ENCODE data around the gene DDC.
"Not testable (repeated sequence)": the region's sequence is repeated elsewhere in the genome, so short reads cannot be mapped to it uniquely, and the experiment has no call there.

DDC gene

DNA sequence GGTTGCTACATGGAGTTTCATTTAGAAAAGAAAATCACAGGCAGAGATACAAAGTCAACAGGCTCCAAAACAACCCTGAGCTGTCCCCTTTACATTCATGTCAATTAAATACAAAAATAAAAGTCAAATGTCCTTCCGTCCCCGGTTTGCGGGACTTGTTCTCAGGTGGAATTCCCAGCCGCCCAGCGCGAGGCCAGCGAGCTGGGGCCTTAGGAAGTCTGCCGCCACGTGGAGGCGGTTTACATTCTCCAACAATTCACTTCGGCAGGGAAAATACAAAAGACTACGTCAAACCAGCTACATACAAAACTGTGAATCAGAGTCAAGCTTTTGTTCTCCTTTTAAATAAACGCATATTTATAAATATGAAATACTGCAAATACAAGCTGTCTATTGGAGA lies 25.3 kb upstream of the DDC start:
- DNase-seq (ENCODE audit: low read depth in 4 of 4, low spot score in 1 of 4), result no peak

DNA sequence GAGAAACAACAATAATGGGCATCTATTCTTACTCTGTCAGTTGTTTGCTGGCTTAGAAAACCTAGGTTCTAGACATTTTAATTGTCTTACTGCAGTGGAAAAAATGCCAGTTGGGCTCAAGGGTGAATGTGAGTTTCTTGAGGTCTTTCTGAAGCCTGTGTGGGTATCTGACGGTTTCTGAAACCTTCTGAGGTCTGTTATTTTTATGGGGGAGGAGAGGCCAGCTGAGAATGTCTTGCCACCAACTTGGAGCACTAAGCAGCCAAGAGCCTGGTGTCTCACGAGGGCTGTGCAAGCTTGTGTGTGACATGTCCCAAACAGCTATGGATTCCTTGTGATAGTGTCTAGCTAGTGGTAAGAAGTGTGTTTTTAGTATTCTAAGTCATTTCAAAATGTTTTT lies 24.2 kb upstream of the DDC start:
- DNase-seq (ENCODE audit: low read depth in 4 of 4, low spot score in 1 of 4), result no peak

DNA sequence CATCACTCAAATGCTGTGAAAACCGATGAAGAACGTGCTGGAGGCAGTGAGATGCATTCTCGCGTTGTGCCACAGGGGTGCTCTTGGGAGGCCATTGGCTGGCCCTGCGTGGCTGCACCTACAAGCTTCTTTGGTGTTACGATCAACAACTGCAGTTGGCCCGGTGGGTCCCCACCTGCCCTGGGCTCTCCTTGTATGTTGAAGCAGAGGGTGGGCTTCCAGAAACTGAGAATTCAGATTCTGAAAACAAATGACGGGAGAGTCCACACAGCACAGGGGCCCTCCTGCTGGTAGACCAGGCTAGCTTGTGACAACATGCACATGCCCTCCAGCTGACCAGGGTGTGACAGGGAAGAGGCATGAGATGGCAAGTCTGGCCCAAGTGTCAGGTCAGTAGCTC lies 23.7 kb upstream of the DDC start:
- no peak for DNase-seq (ENCODE audit: low read depth in 4 of 4, low spot score in 1 of 4)

DNA sequence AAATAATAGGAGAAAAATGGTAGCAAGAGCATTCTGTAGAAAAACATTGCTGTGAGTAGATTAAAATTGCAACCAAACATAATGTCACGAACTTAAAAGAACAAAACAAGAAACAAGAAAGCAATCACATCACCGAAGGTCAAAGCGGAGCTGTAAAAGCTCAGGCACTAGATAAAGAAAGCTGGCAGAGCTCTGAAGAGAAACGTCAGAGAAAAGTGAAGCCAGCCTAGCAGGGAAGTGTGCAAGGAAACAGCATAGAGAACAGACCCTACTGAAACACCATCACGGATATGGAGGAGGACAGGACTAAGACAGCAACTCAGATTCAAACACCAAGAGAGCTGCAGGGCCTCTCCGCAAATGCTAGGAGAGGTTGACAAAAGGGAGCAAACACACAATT lies 22.5 kb upstream of the DDC start:
- no peak for DNase-seq (ENCODE audit: low read depth in 4 of 4, low spot score in 1 of 4)

DNA sequence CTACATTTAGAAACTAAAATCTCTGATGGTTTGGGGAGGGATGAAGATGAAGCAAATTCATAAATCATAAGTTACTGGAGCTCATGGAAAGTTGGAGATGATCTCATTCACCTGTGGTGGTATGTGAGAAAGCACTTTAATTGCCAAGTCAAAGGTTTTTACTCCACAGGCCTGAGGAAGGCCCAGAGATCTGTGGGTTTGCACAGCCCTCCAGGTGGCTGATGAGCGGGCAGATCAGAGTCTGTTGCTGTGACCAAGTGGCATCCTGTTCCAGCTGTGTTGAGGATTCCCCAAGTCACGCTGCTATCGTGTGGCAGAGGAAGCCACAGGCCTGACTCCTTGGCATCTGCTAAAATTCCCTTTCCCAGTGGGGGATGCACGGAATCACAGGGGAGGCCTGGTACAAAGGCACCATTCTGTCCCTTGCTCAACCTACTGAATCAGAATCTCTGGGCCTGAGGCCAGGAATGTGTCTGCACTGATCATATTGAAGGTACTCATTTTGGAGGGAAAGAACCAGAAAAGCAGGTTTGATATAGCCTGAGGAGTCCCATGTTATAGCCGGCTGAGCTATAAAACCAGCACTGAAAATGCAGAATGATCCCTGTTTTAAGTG lies 19.7 kb upstream of the DDC start:
- DNase-seq (ENCODE audit: low read depth in 4 of 4, low spot score in 1 of 4), result no peak

DNA sequence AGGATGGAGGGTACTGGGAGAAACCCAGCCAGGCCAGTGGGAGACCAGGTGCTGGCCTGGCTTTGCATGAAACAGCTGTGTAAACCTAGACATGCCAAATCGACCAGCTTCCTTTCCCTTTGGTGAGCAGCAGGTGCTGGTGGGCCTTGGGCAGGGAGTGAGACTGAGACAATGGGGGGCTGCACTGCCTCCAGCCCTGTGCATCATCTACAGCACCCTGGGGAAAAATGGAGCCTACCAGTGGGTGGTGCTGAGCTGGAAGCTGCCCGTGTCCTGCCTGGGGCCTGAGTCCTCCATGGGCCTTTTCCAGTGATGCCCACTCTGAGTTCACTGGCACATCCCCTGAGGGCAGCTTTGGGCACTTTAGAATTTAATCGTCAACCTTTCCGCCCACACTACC lies 19.2 kb upstream of the DDC start:
- DNase-seq (ENCODE audit: low read depth in 4 of 4, low spot score in 1 of 4), result no peak

DNA sequence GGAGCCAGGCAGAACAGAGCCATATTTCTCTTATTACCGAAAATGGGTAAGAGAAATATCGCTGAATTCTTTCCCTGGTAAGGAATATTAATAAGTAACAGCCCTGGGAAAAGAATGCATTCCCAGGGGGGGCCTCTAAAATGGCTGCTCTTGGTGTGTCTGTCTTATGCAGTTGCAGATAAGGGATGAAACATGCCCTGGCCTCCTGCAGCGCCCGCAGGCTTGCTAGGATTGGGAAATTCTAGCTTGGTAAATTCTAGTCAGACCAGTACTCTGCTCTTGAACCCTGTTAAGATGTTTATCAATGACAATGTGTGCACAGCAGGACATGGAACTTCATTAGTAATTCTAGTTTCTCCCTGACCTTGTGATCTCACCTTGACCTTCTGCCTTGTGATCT lies 18.1 kb upstream of the DDC start:
- DNase-seq (ENCODE audit: low read depth in 4 of 4, low spot score in 1 of 4), result not testable (repeated sequence)

DNA sequence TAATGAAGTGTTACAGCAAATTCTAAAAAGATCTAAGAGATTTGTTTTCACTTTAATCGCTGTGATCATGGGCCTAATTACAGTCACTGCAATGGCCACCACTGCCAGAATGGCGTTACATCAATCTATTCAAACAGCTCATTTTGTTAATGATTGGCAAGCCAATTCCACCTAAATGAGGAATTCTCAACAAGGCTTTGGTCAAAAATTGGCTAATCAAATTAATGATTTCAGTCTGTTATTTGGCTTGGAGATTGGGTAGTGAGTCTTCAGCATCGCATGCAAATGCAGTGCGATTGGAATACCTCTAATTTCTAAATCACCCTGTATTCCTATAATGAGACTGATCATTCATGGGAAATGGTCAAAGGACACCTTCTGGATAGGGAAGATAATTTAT lies 17.1 kb upstream of the DDC start:
- not testable (repeated sequence) for DNase-seq (ENCODE audit: low read depth in 4 of 4, low spot score in 1 of 4)

DNA sequence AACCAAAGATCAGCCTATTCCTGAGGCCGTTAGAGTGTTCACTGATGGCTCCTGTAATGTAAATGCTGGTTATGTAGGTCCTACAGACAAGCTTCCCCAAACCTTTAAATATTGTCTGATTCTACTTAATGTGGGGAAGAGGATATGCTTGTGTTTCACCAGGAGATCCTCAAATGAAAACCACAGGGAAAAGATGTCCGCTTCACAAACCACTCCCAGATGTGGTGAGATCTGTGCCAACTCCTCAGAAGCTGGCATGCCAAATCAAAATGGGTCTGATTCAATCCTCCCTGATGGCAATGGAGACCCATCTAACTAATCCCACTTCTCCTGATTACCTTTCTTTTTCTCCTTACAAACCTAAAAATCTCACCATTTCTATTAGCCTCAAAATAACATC lies 15.5 kb upstream of the DDC start:
- not testable (repeated sequence) for DNase-seq (ENCODE audit: low read depth in 4 of 4, low spot score in 1 of 4)

DNA sequence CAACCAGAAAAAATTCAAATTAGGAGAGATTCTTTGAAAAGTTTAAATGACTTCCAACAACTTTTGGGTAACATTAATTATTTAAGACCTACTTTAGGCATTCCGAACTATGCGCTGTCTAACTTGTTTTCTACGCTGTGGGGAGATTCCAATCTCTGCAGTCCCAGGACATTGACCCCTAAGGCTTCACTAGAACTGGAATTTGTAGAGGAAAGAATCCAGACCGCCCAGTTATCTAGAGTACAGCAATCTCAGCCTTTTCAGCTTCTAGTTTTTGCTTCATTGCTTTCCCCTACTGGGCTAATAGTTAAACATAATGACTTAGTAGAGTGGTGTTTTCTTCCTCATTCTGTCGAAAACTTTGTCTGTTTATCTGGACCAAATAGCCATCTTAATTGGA lies 14.9 kb upstream of the DDC start:
- DNase-seq (ENCODE audit: low read depth in 4 of 4, low spot score in 1 of 4), result no peak

DNA sequence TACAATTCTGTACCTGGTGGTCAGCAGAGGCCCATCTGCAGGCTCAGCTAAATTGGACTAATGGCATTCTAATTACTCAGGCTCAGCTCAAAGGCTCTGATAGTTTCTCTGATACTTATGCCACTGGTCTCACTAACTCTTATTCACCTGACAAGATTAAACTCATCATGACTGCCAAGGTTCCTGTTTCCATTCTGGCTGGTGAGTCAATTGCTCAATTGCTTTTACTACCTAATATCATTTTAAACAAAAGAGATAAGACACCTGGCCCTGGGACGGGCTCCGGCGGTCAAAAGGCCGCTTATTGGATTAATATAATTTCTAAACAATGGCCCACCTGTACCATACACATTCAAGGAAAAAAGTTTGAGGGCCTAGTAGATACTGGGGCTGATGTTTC lies 12.9 kb upstream of the DDC start:
- DNase-seq (ENCODE audit: low read depth in 4 of 4, low spot score in 1 of 4), result not testable (repeated sequence)

DNA sequence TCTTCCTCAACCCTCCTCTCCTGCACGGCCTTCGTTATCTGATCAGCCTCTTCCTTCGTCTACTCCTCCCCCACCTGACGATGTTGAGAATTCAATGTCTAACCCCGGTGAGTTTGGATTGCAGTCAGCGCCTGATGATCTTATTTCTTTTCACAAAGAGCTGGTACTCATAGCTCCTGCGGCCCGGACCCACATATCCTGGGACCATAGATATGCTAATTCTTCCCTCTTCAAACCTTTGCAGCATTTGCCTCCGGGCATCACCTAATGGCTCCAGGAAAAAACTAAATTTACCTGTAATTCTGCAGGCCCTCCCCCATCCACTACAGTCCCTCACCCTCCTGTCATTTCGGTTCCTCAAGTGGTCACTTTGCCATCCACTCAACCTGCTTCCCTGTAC lies 12.4 kb upstream of the DDC start:
- DNase-seq (ENCODE audit: low read depth in 4 of 4, low spot score in 1 of 4), result no peak

DNA sequence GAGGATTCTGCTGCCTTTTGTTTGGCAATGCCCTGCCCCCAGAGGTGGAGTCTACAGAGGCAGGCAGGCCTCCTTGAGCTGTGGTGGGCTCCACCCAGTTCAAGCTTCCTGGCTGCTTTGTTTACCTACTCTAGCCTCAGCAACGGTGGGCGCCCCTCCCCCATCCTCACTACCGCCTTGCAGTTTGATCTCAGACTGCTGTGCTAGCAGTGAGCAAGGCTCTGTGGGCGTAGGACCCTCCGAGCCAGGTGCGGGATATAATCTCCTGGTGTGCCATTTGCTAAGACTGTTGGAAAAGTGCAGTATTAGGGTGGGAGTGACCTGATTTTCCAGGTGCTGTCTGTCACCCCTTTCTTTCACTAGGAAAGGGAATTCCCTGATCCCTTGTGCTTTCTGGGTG lies 11.2 kb upstream of the DDC start:
- DNase-seq (ENCODE audit: low read depth in 4 of 4, low spot score in 1 of 4), result not testable (repeated sequence)

DNA sequence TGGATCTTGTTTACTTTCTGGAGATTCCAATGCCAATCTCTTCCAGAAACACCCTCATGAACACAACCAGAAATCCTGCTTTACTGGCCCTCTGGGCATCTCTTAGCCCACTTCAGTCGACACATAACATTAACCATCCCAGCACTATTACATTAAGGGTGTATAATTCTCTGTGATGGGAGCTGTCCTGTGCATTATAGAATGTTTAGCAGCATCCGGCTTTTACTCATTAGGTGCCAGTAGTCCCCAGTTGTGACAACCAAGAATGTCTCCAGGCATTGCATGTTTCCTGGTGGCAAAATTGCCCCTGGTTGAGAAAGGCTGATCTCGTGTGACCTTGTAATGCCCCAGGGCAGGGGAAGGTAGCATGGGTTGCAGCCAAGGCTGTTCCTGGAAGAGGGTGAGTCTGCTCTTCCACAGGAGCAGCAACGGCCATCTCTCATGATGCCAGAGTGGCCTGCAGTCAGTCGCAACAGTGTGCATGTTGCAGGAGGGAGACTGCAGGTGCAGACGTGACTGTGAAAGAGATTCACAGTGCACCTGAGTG lies 2.6 kb upstream of the DDC start:
- DNase-seq (ENCODE audit: low read depth in 4 of 4, low spot score in 1 of 4), result no peak

DNA sequence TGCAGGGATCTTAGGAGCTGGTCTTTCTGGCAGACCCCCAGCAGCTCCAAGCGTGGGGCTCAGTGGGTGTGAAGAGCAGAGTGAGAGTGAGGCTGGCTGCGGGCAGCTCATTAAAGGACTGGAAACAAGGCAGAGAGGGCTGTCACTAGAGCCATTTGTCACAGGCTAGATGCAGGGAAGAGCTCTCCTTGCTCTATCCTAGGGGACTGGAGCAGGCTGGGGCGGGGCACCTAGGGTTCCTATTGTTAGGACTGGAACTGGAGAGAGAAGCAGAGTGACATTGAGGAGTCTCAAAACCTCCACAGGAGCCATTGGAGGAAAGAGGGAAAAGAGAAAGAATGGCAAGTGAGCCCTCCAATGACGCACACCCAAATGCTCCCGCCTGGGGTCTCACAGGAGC lies 772 bp upstream of the DDC start:
- no peak for DNase-seq (ENCODE audit: low read depth in 4 of 4, low spot score in 1 of 4)

DNA sequence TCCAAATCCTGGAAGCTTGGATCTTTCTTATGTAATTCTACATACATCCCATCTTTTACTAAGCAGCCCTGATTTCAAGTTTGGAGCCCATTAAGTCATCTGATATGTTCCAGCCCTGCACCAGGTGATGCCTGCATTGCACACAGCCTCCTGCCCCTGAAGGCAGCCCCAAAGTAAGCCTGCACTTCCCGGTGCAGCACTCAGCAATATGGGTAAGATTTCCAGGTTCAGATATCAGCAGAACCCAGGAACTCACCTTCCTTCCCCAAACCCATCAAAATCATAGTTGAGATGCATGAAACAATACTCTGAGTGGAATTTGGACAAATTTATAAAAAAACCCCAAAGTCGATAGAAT lies 333 bp upstream of the DDC start:
- no peak for DNase-seq (ENCODE audit: low read depth in 4 of 4, low spot score in 1 of 4)

DNA sequence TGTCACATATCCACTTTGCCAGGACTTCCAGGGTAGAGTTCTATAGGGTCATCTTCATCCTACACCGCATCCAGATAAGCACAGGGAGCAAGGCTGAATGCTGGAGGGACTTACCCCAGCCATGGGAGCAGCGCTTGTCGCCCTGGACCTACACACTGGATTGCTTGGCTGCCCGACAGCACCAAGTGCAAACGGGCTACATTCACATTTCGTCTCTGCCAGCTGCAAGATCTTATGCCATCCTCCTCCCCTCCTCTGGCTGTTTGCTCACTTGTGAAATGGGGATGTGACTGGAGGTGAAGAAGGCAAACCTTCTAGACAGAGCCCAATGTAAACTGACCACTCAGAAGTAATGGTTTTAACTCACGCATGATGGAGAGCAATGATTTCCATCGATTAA lies 1.0 kb downstream of the DDC start:
- DNase-seq (ENCODE audit: low read depth in 4 of 4, low spot score in 1 of 4), result no peak

DNA sequence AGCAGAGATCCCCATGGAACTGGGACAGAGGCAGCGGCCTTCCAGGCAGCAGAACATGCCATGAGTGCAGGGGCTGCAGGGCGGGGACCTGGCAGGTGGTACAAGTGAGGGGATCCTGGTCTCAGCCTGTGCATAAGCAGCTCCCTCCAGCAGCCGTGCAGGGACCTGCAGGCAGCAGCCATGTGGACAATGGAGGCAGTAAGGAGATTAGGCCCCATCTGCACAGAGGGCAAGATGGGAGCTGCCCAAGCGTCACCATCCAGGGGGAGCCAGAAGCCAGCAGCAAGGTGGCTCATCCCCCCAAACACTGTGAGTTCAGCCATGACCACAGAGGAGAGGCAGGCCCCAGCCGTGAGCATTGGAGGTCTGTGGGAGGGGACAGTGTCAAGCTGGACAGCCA lies 3.1 kb downstream of the DDC start:
- DNase-seq (ENCODE audit: low read depth in 4 of 4, low spot score in 1 of 4), result no peak

DNA sequence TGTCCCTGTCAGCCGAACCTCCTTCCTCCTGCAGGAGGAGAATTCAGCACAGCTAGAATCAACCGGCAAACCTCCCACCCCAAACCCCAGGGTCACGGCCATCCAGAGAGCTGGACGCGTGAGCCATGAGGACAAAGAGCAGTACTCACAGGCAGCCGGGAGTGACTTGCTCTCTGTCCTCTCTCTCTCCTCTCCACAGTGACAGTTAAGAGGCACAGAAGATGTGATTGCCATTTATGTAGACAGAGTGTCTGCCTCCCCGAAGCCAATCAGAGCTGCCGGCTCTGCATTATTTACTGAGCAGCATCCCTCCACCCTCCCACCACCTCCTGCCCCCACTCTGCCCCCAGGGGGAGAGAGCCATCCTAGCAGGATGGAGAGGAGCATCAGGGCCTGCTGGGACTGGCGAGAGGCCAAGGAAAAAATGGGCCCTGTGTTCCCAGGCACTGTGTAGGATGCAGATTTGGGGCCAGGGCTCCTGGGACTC lies 4.3 kb downstream of the DDC start:
- DNase-seq (ENCODE audit: low read depth in 4 of 4, low spot score in 1 of 4), result no peak

DNA sequence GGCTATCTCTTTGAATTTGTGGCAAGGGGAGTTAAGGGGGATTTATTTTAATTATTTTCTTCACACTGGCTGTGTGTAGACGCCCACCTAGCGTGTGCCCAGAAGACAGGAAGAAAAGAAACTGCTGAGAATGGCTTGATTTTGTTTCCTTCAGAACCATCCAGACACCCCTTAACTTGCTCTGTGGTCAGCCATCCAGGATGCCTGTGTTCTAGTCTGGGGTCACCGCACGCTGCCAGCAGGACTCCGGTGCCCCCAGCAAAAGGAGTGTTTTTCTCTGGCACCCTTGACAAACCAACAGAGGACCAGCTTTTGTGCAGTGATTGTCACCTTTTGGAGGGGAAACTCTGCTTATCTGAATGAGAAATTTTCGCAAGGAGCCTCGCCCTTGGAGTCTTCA lies 5.3 kb downstream of the DDC start:
- DNase-seq (ENCODE audit: low read depth in 4 of 4, low spot score in 1 of 4), result no peak

DNA sequence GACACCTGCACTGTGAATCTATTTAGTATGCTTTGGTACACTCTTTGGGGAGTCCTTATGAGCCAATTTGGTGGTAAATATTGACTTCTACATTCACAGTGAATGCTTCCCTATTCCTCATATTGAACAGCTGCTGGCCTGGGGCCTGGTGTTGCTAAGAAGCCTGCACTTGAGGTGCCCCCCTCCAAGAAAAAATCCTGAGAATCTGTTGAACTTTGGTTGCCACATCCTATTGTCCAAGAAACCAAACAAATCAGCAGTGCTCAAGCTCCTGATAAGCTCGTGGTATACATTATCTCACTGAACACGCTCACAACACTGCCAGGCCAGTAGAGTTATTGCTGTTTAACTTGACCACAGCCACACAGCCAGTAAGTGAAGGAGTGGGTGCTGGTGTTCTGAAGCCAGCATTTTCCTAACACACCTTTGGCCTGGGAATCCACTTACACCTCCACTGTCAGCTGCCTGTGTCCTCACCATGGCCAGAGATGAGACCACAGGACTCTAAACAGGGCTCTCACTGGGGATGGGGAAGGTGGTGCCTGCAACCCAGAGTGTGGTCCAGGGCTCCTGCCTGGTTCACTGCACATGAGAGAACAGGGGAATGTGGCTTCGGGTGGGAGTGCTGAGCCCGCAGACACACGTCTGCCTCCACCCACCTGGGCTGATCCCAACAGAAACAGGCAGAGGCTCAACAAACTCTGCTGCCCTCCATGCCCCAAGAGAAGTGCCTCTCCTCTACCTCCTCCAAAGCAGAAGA lies 6.7 kb downstream of the DDC start:
- no peak for DNase-seq (ENCODE audit: low read depth in 4 of 4, low spot score in 1 of 4)

DNA sequence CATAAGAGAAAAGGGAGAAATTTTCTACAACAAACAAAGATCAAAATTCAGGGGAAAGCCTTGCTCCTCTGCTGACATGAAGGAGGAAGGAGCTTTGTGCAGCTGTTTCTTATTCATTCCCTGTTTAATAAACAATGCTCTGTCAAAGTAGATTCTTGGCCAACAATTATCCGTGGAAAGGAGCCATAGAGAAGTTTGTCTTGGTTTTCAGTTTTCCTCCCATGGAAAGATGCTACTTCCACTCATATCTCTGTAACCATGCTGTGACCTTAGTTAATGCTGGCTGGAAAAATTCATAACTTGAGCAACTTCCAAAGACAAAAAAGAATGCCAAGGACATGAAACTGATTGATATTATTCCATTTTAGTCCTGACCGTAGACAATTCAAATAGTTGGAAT lies 8.1 kb downstream of the DDC start:
- DNase-seq (ENCODE audit: low read depth in 4 of 4, low spot score in 1 of 4), result no peak
